Activated T-cell treated with anti-CD3 and anti-CD28 coated beads for 4 hours (primary cell): Measurements from ENCODE around the gene WNK2.
"Not testable (repeated sequence)": the region's sequence is repeated elsewhere in the genome, so short reads cannot be mapped to it uniquely, and the experiment has no call there.

Experiments used
- DNase-seq: peaks from one replicate; pipeline ENCODE4 v3.0.0-alpha.2; 2020

WNK2 gene

GRCh38 chr9:93315118-93315517 is 131.2 kb downstream of the WNK2 start:
- no peak for DNase-seq

DNA sequence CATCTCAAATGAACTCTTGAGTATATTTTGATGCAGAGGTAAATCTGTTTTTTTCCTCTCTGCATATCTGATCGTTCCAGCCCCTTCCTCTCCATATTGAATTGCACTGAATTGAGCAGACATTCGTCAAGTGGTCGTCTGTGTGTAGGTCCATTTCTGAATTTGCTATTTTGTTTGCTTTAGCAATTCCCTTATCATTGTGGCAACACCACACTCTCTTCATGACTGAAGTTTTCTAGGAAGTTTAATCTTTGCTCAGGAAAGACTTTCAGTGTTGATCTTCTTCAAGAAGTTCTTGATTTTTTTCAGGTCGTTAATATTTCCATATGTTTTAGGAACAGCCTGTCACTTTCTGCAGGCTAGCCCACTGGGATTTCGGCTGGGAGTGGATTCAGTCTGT is 132.0 kb downstream of the WNK2 start:
- no peak for DNase-seq

DNA sequence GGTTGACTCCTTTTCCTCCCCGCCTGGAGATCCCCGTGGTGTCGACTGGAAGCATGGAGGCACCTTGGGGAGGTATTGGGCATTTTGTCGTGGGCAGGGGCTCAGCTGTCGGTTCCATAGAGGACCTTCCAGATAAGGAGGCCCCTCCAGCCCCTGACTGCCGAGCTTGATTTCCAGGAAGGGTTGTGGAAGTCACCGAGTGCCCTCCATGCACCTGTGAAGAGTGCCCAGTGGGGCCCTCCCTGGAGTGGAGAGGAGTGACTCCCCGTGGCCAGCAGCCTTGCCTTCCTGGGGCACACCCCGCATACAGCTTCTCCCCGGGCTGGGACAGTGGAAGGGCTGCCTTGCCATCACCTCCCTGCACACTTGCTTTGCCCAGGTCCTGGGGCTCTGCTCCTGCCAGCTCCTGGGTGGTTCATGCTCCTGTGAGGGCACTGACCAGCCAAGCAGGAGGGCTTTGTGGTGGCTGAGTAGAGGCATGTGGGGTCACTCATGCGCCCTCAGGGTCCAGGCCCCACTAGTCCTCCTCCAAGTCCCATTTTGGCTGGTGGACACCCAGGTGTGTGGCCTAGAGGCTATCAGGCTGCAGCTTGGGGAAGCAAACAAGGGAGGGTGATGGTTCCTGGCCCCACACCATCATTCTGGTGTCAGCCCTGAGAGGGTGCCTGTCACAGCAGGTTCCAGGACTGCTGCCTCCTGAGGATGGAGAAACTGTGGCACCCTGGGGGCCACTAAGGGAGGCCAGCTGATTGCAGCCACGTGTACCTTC is 133.0 kb downstream of the WNK2 start:
- DNase-seq = no peak

DNA sequence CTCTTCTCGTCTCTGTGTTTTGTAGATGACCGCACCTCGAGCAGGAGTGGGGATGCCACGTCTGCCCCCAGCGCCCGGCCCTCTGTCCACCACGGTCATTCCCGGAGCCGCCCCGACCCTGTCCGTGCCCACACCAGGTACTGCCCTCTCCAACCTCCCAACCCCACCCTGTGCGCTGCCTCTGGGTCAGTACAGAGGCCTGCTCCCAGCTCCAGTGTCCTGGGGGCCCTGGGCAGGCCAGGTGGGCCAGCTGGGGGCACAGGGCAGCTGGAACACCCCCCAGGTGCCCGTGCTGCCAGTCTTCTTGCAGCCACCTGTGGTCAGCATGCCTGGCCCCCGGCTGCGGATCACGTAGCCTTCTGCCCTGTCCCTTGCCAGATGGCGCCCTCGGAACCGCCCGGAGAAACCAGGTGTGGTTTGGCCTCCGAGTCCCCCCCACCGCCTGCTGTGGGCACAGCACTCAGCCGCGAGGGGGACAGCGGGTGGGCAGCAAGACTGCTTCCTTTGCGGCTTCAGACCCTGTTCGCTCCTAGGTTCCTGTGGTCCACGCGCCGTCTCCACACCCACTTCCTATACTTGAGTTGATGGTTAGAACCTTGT is 133.7 kb downstream of the WNK2 start:
- DNase-seq = no peak

- DNase-seq = no peak
These were observed 134.5 kb downstream of the WNK2 start for GRCh38 chr9:93318480-93318879.

DNA sequence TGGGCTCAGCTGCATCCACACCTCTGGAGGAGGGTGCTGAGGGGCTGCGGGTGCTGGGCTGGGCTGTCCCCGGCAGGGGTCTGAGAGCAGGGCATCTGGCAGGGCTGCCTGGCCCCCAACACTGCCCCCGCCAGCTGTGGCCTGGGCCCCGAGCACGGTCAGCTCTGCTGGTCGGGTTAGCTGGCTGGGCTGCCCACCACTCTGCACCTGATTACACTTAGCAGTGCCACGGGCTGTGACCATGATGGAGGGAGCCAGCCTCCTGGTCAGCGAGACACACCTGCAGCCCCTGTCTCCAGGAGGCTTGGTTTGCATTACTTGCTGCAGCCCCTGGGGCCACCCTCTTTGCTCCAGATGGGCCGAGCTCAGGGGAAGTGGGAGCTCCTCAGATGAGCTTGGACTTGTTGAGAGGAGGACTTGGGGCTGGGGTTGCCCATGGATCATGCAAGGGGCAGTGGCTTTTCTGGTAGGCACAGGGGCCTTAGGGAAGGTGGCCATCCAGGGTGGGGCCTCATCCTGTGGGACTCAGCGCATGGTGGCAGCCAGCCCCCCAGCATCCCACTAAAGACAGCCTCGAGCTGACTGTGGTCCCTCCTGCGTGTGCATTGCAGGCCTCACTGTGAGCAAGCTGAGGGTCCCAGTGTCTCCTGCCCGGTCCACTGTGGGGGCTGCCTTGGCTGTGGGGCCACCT is 135.5 kb downstream of the WNK2 start:
- DNase-seq = no peak

GRCh38 chr9:93319992-93320500 is 136.1 kb downstream of the WNK2 start:
- DNase-seq = no peak

- no peak for DNase-seq
These were observed 136.8 kb downstream of the WNK2 start for GRCh38 chr9:93320591-93321219.

DNA sequence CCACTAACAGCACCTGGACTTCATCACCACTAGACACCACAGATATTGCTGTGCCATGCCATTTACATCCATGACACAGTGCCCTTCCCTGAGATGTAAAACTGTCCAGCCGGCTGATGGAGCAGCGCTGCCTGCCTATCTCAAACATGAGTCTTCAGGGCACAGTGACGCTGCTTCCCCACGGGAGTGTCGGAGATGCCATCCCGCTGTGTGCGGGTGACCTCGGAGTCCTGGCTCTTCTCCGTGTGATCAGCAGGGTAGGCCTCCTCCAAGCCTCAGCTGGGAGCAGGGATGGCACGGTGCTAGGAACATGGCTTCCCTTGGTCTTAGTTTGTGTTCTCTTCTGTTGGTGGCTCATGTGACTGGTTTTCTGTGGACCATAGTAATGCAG is 137.3 kb downstream of the WNK2 start:
- no peak for DNase-seq

- not testable (repeated sequence) for DNase-seq
These were observed 139.6 kb downstream of the WNK2 start for GRCh38 chr9:93323446-93323954.

DNA sequence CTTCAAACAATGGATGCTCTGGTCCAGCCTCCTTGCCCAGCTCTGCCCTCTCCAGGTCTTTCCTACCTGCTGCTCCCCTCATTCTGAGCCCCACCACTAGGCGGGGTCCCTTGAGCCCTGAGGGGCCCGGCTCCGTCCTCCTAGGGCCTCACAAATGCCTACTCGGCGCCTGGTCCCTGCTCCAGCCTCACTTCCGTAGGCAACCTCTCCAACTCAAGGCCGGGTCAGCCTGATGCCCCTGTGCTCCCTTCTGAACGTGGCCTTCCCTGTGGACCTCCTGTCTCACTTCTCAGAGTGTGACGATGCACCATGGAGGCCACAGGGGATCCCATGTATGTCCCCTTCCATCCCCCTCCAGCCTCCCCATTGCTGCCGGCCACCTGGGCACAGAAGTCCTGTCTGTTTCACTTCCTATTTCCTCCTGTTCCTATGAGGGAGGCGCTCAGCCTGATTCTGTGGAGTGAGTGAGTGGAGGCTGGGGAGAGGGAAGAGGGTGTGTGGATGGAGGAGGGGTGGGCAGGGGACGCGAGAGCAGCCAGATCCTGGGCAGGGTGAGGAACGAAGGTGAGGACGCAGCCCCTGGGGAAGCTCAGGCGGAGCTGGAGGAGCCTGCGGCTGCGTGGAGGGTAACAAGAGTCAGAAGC is 140.4 kb downstream of the WNK2 start:
- no peak for DNase-seq

GRCh38 chr9:93325307-93326035 is 141.5 kb downstream of the WNK2 start:
- DNase-seq = no peak

GRCh38 chr9:93326056-93326455 is 142.1 kb downstream of the WNK2 start:
- DNase-seq = no peak

DNA sequence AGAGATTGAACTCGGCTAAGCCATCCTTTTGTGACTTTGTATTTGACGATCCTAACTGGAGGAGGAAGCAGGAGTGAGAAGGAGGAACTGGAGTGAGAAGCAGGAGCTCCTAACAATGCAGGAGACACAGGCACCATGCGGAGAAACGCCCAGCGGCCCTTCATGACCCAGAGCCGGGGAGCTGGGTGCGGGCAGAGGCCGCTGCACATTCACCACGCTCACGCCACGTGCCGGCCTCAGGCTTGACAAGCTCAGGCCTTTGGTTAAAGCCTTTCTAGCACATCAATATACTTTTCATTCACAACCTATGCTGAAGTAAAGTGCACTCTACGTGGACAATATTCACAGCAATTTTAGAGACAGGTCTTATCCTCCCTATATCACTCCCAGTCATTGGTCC is 142.7 kb downstream of the WNK2 start:
- no peak for DNase-seq

GRCh38 chr9:93329629-93330280 is 145.8 kb downstream of the WNK2 start:
- DNase-seq = no peak

GRCh38 chr9:93332317-93332716 is 148.4 kb downstream of the WNK2 start:
- DNase-seq = no peak

GRCh38 chr9:93336720-93337119 is 152.8 kb downstream of the WNK2 start:
- no peak for DNase-seq

GRCh38 chr9:93338196-93338595 is 154.3 kb downstream of the WNK2 start:
- not testable (repeated sequence) for DNase-seq

DNA sequence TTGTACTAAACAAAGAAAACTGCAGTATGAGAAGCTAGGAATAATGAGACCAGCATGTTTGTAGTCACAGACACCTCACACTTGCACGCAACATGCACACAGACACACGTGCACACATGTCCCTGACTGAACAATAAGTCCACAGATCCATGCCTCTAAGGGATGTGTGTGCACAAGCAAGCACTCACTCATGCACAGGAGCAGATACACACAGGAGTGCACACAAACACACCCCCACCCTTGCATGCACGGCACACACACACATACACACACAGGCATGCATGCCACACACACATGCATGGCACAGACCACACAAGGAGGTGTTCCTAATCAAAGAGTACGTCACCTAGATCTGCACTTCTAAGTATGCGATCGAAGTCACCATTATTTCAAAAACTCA is 156.2 kb downstream of the WNK2 start:
- no peak for DNase-seq

DNA sequence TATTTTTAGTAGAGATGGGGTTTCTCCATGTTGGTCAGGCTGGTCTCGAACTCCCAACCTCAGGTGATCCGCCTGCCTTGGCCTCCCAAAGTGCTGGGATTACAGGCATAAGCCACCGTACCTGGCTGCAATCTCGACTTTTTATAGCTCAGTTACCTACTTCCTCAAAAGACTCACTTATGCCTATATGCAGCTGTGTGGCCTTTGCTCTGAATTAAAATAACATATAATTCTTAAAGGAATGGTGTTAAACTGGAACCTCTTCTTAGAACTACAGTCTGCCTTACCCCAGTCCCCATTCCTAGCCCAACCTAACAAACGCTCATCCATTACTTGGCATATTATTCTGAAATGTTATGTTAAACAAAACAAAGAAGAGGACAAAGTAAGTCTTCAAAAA is 157.9 kb downstream of the WNK2 start:
- not testable (repeated sequence) for DNase-seq

DNA sequence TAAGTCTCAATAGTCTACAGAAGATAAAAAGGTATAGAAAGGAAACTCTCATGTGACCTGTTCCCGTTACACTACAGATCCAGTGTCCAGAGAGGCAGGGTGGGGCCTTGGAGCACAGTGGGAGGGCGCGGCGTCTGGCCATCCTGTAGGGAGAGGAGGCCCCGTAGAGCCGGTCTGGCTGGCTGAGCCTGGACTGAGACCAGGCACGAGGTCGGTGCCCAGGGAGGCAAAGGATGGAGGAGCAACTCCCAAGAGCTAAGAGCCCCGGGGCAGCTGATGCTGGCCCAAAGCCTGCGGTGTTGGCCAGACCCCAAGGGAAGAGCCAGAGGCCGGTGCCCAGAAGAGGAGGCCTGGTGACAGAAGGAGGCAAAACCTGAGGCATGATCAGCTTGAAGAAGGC is 158.5 kb downstream of the WNK2 start:
- not testable (repeated sequence) for DNase-seq
